Hindlimb muscle (tissue), 1 donor: ENCODE data around the gene TPST1. TPM values are rescaled to one million over a fixed set of nuclear protein-coding genes. Genes with fewer than 3 reads are reported as not detected.
"Not testable (repeated sequence)": the region's sequence is repeated elsewhere in the genome, so short reads cannot be mapped to it uniquely, and the experiment has no call there.

Source experiments
- DNase-seq: peaks from one replicate; pipeline ENCODE4 v3.0.0-alpha.2; 2013
- polyA plus RNA-seq: library from polyadenylated mRNA; unstranded; fragments of 120-200 nt; gene quantifications from one replicate; pipeline ENCODE4 v1.2.1, GENCODE V29; 2013; ENCODE audit not compliant: insufficient read length

The TPST1 gene
- 13.7 TPM for polyA plus RNA-seq

DNA sequence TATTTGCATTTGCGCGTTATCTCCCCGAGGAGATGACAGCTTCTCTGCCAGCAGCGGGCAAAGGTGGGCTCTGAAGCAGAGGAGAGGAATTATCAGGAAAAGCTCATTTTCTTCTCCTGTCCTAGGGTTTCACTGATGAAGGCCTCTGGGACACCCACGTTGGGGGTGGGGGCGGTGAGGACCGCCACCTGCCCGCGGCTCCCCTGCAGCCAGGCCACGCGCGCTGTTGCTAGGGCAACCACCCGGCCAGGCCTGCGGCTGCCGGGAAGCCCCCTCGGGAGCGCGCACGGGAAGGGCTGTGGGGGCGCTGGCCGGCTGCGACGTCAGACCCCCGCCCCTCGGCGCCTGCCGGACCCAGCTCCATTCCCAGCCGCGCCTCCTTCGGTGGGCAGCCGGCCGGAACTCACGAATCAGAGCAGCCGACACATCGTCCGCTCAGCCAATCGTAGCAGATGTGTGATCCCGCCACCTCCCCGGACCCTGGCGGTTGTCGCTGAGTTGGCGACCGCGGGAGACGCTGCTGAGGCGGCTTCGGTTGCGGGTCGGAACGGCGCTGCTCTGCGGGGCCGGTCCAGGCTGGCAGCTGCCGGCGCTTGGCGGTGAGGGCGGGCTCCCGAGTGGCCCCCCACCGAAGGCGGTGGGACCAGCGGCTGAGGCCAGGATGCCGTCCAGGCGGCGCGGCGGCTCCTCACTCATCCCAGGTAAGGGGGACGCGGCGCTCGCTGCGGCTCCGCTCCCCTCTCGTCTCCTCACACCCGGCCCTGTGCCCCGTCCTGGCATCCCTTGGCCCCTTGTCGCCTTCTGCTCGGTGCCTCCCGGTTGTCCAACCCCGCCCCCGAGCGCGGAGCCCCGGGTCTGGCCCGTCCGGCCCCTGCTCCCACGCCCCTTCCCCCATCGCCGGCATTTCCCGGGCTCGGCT lies at the start of gene TPST1:
Gene TPST1, plus strand, starts transcription at position 513 of the 919 bp plus-strand sequence. CDS start 35,092 bp downstream, outside the sequence.
- DNase-seq, result peak; percentile 93

DNA sequence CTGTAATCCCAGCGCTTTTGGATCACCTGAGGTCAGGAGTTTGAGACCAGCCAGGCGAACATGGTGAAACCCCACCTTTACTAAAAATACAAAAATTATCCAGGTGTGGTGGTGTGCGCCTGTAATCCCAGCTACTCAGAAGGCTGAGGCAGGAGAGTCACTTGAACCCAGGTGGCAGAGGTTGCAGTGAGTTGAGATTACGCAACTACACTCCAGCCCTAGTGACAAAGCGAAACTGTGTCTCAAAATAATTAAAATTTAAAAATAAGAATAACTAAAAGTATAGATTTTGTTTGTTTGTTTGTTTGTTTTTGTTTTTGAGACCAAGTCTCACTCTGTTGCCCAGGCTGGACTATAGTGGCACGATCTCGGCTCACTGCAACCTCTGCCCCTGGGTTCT lies 49.1 kb upstream of the TPST1 start:
- DNase-seq, result not testable (repeated sequence)

DNA sequence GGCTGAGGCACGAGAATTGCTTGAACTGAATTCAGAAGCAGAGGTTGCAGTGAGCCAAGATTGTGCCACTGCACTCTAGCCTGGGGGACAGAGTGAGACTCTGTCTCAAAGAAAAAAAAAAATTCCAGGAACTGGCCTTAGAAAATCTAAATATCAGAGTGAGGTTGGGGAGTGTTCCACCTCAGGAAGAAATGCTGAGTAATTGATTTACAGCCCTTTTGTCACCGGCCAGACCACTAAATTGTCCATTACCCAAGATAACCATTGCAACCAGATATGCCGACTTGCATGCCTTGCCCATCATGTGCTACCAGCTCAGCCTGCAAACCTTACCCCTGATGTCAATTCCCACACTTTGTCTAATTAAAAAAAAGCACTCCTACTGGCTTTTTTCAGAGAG lies 48.1 kb upstream of the TPST1 start:
- DNase-seq, result no peak

DNA sequence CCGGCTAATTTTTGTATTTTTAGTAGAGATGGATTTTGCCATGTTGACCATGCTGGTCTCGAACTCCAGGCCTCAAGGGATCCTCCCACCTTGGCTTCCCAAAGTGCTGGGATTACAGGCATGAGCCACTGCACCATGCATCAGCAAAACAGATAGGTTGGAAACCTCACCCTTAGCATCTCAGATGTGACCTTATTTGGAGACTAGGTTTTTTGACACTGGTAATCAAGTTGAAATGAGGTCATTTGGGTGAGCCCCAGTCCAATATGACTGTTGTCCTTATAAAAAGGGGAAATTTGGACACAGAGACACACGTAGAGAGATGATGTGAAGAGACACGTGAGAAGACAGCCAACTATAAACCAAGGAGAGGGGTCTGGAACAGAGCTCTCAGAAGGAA lies 42.5 kb upstream of the TPST1 start:
- no peak for DNase-seq

DNA sequence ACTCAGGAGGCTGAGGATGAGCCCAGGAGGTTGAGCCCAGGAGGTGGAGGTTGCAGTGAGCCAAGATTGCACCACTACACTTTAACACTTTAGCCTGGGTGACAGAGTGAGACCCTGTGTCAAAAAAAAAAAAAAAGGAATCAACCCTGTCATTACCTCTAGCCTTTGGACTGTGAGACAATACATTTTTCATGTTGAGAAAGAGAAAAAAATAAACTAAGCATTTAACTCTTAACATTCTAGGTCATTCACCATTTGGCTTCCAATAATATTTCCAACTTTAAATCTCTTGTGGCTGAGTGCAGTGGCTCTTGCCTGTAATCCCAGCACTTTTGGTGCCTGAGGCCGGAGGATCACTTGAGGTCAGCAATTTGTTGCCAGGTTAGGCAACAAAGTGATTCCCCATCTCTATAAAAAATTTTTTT lies 41.9 kb upstream of the TPST1 start:
- no peak for DNase-seq

DNA sequence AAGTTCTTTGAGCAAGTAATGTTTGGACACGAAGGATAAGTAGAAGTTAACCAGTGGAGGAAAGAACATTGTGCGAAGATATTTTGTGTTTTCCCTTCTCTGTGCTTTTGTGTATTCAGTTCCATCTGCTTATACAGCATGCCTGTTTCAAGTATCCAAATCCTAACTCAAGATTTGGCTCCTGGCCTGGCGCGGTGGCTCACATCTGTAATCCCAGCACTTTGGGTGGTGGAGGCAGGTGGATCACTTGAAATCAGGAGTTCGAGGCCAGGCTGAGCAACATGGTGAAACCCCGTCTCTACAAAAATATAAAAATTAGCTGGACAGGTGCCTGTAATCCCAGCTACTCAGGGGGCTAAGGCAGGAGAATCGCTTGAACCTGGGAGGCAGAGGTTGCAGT lies 40.8 kb upstream of the TPST1 start:
- no peak for DNase-seq

DNA sequence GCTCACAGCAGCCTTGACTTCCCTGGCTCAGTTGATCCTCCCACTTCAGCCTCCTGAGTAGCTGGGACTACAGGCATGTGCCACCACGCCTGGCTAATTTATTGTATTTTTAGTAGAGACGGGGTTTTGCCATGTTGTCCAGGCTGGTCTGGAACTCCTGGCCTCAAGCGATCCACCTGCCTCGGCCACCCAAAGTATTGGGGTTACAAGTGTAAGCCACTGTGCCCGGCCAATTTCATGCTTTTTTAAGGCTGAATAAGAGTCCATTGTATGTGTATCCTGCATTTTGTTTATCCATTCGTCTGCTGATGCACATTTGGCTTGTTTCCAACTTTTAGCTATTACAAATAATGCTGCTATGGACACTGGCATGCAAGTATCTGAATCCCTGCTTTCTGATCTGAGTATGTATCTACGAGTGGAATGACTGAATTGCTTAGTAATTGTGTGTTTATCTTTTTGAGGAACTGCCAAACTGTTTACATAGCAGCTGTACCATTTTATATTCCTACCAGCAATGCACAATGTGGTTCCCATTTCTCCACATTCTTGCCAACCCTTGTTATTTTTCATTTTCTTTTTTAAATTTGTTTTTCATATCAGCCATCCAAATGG lies 37.3 kb upstream of the TPST1 start:
- no peak for DNase-seq

DNA sequence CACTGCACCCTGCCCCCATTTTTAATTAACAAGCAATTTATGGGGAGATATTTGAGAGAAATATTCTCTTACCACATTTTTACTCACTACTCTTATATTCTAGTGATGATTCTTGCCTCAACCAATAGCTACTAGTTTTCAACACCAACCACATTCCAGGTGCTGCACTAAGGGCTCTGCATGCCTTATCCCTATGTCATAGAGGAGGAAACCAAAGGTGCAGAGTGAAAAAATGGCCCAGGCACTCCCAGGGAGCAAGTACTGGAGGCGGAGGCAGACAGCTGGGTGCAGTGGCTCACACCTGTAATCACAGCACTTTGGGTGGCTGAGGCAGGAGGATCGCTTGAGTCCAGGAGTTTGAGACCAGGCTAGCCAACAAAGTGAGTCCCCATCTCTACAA lies 35.5 kb upstream of the TPST1 start:
- DNase-seq, result no peak

DNA sequence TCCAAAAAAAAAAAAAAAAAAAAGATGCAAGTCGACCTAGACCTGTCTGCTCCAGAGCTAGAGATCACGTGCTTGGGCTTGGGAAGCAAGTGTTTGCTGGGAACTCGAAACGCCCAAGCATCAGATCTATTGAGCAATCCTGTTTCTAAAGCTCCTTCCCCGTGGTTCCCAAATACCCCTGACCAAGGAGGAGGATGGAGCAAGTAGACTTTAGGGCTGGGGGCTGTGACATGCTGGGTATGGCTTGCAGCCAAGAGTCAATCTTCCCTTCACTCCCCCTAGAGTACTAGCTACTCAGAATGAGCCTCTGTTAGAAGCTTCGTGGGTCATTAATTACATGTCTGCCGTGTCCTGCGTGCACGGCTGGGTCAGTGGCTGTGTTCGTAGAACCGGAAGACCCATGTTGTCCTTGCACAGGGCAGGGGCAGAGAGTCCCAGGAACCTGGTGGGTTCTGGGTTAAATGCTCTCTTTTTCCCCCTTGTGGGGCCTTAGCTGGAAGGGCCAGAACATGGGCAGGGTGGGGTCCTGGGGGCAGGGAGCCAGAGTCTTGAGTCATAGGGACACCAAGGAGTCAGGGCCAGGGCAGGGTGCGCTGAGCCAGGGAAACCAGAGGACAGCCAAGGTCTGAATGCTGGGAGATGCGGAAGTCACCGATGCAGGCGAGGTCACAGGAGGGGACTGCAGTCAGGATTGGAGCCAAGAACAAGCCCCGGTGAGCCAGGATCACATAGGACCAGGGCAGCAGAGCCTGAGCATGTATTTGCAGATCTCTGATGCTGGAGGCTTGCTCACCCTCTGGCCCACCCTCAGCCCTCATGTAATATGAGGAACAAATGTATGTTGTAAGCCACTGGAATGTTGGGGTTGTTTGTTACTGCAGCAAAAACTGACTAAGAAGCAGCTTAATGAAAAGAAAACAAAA lies 34.6 kb upstream of the TPST1 start:
- no peak for DNase-seq

DNA sequence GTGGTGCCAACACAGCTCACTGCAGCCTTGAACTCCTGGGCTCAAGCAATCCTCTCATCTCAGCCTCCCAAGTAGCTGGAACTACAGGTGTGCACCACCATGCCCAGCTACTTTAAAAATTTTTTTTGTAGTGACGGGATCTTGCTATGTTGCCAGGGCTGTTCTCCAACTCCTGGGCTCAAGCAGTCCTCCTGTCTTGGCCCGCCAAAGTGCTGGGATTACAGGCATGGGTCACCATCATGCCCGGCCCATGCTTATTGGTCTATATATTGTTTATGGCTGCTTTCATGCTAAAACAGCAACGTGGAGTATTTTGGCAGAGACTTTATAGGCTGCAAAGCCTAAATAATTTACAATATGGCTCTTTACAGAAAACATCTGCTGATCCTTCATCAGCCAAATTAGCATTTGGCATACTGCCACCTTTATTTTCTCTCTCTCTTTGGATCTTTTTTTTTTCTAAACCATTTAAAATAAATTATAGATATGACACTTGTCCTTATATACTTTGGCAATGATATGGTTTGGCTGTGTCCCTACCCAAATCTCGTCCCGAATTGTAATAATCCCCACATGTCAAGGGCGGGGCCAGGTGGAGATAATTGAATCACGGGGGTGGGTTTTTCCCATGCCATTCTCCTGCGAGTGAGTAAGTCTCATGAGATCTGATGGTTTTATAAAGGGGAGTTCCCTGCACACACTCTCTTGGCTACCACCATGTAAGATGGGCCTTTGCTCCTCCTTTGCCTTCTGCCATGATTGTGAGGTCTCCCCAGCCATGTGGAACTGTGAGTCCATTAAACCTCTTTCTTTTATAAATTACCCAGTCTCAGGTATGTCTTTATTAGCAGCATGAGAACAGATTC lies 32.4 kb upstream of the TPST1 start:
- DNase-seq, result not testable (repeated sequence)

DNA sequence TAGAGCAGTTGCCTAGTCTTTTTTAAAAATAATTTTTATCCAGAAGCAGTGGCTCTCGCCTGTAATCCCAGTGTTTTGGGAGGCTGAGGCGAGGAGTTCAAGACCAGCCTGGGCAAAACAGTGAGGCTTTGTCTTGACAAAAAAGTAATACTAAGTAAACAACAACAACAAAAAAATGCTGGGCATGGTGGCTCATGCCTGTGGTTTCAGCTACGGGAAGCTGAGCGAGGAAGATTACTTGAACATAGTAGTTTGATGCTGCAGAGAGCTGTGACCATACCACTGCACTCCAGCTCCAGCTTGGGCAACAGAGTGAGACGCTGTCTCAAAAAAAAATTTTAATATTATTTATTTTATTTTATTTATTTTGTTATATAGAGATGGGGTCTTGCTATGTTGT lies 31.3 kb upstream of the TPST1 start:
- DNase-seq, result no peak

DNA sequence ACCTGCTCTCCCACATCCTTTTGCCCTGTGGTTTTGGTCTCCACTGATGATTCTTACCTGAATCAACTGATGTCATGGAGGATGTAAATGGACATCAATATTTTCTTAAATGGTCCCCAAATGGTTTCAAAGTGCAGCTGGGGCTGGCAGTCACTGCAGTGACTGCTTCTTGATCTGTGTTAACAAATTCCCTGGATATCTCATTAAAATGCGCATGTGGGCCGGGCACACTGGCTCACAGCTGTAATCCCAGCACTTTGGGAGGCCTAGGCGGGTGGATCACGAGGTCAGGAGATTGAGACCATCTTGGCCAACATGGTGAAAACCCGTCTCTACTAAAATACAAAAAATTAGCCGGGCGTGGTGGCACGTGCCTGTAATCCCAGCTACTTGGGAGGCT lies 30.1 kb upstream of the TPST1 start:
- DNase-seq, result not testable (repeated sequence)

DNA sequence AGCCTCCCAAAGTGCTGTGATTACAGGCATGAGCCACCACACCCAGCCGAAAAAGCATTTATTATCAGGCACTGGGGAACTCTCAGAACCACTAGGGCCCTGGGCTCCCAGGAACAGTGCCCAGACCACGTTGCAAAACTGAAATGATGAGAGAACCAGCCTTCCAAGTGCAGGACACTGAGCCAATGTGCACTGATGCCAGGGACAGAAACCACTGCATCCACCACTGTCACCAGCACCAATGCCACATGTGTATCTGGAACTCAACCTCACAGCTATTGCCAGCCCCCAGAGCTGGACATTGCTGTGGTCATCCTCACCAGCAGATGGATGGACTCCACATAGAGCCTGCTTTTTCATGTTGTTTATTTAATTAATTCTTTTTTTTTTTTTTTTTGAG lies 28.2 kb upstream of the TPST1 start:
- no peak for DNase-seq

DNA sequence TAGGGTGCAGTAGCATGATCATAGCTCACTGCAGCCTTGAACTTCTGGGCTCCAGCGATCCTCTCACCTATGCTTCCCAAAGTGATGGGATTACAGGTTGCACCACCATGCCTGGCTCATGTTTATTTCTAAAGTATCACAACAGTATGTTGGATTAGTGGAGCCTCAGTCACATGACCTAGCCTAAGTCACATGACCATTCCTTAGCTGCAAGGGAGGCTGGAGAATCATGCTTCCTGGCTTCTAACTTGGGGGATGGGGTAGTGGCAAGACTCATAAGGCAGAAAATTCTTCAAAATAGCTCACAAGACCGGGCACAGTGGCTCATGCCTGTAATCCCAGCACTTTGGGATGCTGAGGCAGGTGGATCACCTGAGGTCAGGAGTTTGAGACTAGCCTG lies 26.9 kb upstream of the TPST1 start:
- no peak for DNase-seq

DNA sequence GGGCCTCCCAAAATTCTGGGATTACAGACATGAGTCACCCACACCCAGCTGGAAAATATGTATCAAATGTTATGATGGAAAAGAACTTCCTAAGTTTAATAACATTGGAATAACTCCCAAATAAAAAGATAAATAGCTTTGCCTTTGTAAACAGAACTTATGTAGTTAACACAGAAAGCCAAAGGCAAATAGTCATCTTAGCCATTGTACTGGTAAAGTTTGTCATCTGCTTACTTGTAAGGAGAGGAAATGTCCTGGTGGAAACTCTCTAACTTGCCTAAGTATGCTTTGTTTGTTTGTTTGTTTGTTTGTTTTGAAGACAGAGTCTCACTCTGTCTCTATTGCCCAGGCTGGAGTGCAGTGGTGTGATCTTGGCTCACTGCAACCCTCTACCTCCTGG lies 23.8 kb upstream of the TPST1 start:
- DNase-seq, result no peak

DNA sequence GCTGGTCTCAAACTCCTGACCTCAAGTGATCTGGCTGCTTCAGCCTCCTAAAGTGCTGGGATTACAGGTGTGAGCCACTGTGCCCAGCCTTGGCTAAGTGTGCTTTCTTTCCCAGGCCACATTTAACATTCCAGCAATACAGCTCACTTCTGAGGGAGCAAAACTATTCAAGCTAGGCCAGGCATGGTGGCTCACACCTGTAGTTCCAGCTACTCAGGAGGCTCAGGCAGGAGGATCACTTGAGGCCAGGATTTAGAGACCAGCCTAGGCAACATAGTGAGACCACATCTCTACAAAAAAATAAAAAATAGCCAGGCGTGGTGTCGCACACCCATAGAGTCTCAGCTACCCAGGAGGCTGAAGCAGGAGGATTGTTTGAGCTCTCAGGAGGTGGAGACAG lies 23.3 kb upstream of the TPST1 start:
- DNase-seq, result no peak

DNA sequence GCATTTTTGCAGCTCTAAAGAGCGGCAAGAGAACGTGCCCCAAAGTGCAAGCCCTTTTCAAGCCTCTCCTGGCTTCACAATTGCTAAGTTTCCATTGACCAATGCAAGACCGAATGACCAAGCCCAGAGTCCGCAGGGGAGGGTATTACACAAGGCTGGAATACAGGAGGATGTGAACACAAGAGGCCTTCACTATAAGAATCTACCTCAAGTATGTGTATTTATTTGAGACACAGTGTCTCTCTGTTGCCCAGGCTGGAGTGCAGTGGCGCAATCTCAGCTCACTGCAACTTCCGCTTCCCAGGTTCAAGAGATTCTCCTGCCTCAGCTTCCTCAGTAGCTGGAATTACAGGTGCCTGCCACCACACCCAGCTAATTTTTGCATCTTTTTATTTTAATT lies 22.2 kb upstream of the TPST1 start:
- DNase-seq, result no peak

DNA sequence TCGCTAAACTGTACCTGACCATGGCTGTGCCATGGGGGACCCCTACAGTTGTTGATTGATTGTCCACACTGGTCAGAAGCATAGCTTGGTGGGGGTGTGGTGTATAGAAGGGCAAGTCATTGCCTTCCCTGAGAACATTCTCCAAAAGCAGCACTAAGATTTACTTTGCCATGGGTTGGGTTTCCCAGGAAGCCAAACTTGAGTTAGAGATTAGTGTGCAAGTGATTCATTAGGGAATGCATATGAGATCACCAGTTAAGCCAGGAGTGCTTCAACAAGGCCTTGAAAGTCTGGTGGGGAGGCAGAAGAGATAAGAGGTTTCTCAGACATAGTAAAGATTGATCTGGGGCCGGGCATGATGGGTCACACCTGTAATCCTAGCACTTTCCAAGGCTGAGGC lies 21.4 kb upstream of the TPST1 start:
- DNase-seq, result no peak

DNA sequence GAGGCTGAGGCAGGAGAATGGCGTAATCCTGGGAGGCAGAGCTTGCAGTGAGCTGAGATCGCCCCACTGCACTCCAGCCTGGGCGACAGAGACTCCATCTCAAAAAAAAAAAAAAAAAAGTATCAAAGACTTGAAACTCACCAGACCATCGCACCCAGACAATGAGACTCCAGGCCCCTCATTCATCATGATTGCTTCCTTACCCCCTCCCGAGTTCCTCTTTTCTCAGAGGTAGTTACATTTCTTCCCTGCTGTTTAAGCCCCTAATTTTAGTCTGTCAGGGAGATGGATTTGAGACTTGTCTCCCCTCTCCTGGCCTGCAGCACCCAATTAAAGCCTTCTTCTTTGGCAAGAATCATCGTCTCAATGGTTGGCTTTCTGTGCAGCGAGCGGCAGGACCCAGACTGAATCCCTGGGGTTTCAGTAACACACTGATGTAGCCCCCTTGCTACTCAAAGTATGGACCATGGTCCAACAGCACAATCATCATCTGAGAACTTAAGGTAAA lies 19.4 kb upstream of the TPST1 start:
- no peak for DNase-seq

DNA sequence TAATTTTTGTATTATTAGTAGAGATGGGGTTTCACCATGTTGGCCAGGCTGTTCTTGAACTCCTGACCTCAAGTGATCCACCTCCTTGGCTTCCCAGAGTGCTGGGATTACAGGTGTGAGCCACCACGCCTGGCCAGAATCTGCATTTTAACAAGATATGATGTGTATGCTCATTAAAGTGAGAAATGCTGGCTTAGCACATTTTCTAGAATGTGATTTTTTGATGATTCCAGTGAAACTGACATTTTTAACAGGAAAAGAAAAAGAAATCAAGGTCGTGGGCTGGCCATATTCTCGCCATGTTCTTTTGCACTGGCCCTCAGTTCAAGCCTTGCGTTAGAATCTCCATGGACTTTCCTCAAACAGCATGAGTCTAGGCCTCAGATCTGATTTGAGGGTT lies 18.1 kb upstream of the TPST1 start:
- no peak for DNase-seq

DNA sequence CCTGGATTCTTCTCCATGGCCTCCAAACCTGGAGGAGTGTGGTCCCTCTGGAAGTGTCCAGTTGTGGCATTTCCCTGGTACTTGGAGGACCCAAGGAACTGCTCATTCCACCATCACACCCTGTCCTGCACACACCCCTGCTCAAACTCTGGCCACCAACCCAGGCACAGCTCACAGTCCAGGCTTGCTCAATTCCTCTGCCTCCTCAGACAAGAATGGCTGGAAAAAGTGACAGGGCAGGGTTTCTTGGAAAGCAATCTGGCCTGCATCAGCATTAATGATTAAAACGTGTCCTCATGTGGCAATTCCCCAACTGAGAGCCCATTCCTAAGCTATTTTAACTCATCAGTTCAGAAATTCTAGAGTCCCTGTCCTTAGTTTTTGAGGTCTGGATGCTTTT lies 17.2 kb upstream of the TPST1 start:
- peak; percentile 86 for DNase-seq

DNA sequence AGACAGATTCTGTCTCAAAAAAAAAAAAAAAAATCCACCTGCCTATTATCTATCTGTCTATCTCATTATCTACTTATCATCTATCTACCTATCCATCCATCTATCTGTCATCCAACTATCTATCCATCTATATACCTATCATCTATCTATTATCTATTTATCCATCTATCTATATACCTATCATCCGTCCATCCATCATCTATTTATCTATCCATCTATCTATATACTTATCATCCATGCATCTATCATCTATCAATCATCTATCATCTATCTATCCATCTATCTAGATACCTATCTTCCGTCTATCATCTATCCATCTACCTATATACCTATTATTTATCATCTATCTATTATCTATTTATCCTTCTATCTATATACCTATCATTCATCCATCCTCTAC lies 16.5 kb upstream of the TPST1 start:
- DNase-seq, result no peak
